Gastrocnemius medialis (tissue), 4 donors: ENCODE results near the gene SLC1A1. TPM values are rescaled to one million over a fixed set of nuclear protein-coding genes. Genes with fewer than 3 reads are reported as not detected.

ENCODE experiments used
- ATAC-seq, 2 donors: fragments of 150-250 bp; one replicate each; pipeline ENCODE4 v1.9.1; 2016
- DNase-seq, 2 donors: peaks; one replicate each; pipeline ENCODE4 v3.0.0-alpha.2; 2019
- H3K27ac ChIP-seq, 4 donors: fragments of 200-600 bp; sonication (generic); 1 replicate in 1 of 4; 2 replicates in 3 of 4; pipeline ENCODE4 v1.5.1; 2016 to 2018; ENCODE audit warnings: mild to moderate bottlenecking in 2 of 4, moderate library complexity in 1 of 4
- H3K27me3 ChIP-seq, 3 donors: fragments of 200-600 bp; sonication (generic) in 2 of 3; 1 replicate in 1 of 3; 2 replicates in 2 of 3; pipeline versions ENCODE4 v1.5.1 to v1.6.0; 2016 to 2019; ENCODE audit warnings: mild to moderate bottlenecking in 1 of 3, moderate library complexity in 1 of 3
- H3K36me3 ChIP-seq, 2 donors: fragments of 200-600 bp; sonication (generic) in 1 of 2; one replicate each; pipeline ENCODE4 v1.5.1; 2017 to 2018
- H3K4me1 ChIP-seq, 2 donors: fragments of 200-600 bp; sonication (generic) in 1 of 2; one replicate each; pipeline ENCODE4 v1.5.1; 2016 to 2017; ENCODE audit warnings: mild to moderate bottlenecking in 2 of 2
- H3K4me3 ChIP-seq, 4 donors: fragments of 200-600 bp; sonication (generic) in 3 of 4; 1 replicate in 1 of 4; 2 replicates in 3 of 4; pipeline ENCODE4 v1.5.1; 2016 to 2019; ENCODE audit warnings: mild to moderate bottlenecking in 2 of 4
- H3K9me3 ChIP-seq, 3 donors: fragments of 200-600 bp; sonication (generic) in 2 of 3; 1 replicate in 1 of 3; 2 replicates in 2 of 3; pipeline ENCODE4 v1.5.1; 2016 to 2019
- CTCF ChIP-seq, 5 experiments: fragments of 450-650 bp in 3 of 5; fragments of 200-600 bp in 2 of 5; sonication (generic) in 2 of 5; IDR thresholded peaks in 4 of 5; conservative IDR thresholded peaks in 1 of 5; 1 replicate in 4 of 5; 2 replicates in 1 of 5; pipeline ENCODE4 v1.5.1; 2016 to 2019; ENCODE audit warnings: antibody characterized with exemption in 5 of 5, mild to moderate bottlenecking in 3 of 5, moderate library complexity in 3 of 5
- POLR2A ChIP-seq, 2 donors: fragments of 450-650 bp; IDR thresholded peaks; one replicate each; pipeline ENCODE4 v1.6.1; 2017; ENCODE audit warnings: antibody characterized with exemption in 2 of 2, mild to moderate bottlenecking in 2 of 2, moderate library complexity in 2 of 2
- in situ Hi-C, 4 donors: fragments of 200-750 bp; cut with MboI; loops; one replicate each; pipeline versions ENCODE4 v1.15.0 to v1.8.0; 2017; ENCODE audit warnings: low sequenced_read_pairs in 4 of 4
- intact Hi-C: fragments of 100-400 bp; cut with DNase I; formaldehyde crosslinking; loops from one replicate; pipeline ENCODE4 v1.15.1; 2023; ENCODE audit warnings: low total_unique reads
- total RNA-seq, 4 donors: library from RNA; depleted of rRNA; stranded (reverse); fragments of >200 nt; gene quantifications; one replicate each; pipeline versions ENCODE4 v1.1.0 to v1.2.3, GENCODE V29; 2016

The SLC1A1 gene
- total RNA-seq, 4 donors from 2014 or later: 1.2 to 2.2 (median 1.6) TPM

- intact Hi-C loops: no loop called here
- Histone ChIP-seq H3K4me3 (no peak overlapping the region), H3K36me3 (no peaks in the 10 kb centered on the region), H3K27ac (peak overlapping the region in 1 of 4 donors; percentile 74), H3K27me3 (no peaks in the 10 kb centered on the region), H3K4me1 (peaks cover 17 to 21% of the 10 kb centered on the region in 2 donors), H3K9me3 (no peaks in the 10 kb centered on the region)
- no peak for TF ChIP-seq POLR2A (IDR thresholded peaks at IDR 0.05)
- TF ChIP-seq CTCF (IDR thresholded peaks at IDR 0.05 in 4 of 5, conservative IDR thresholded peaks at IDR 0.05 in 1 of 5): no peak
- ATAC-seq (no peak), DNase-seq (no peak)
- in situ Hi-C loops: no loop called here
Observed at GRCh38 chr9:4581035-4581760, 90.9 kb downstream of the SLC1A1 start.

- H3K27ac ChIP-seq: peak overlapping the region in 2 of 4 donors; percentile 68 to 74
- no peaks in the 10 kb centered on the region for H3K36me3 ChIP-seq
- TF ChIP-seq CTCF (IDR thresholded peaks at IDR 0.05 in 4 of 5, conservative IDR thresholded peaks at IDR 0.05 in 1 of 5): no peak
- TF ChIP-seq POLR2A (IDR thresholded peaks at IDR 0.05): no peak
- H3K4me1 ChIP-seq: peaks cover 17 to 20% of the 10 kb centered on the region in 2 donors
- ATAC-seq (peak in 1 of 2 donors; percentile 47), DNase-seq (no peak)
- in situ Hi-C loops: no loop called here
- H3K27me3 ChIP-seq: no peaks in the 10 kb centered on the region
- no peak overlapping the region for H3K4me3 ChIP-seq
- intact Hi-C loops: no loop called here
- H3K9me3 ChIP-seq: no peaks in the 10 kb centered on the region
Observed at GRCh38 chr9:4581861-4582565, 91.7 kb downstream of the SLC1A1 start.

- Histone ChIP-seq H3K4me1 (peaks cover 17 to 20% of the 10 kb centered on the region in 2 donors), H3K36me3 (no peaks in the 10 kb centered on the region), H3K27me3 (no peaks in the 10 kb centered on the region), H3K9me3 (no peaks in the 10 kb centered on the region), H3K4me3 (no peak overlapping the region), H3K27ac (peak overlapping the region; percentile 48 to 74 (median 68))
- TF ChIP-seq POLR2A (IDR thresholded peaks at IDR 0.05) (no peak), CTCF (IDR thresholded peaks at IDR 0.05 in 4 of 5, conservative IDR thresholded peaks at IDR 0.05 in 1 of 5) (no peak)
- in situ Hi-C loops: no loop called here
- DNase-seq (peak; percentile 22 to 54), ATAC-seq (peak; percentile 93 to 94)
- intact Hi-C loops: no loop called here
Observed at GRCh38 chr9:4583001-4583400, 92.7 kb downstream of the SLC1A1 start.

- intact Hi-C loops: no loop called here
Observed at GRCh38 chr9:4584636-4585035, 94.4 kb downstream of the SLC1A1 start.

More at GRCh38 chr9:4584636-4585035, 94.4 kb downstream of the SLC1A1 start:
- in situ Hi-C loops: no loop called here
- TF ChIP-seq POLR2A (IDR thresholded peaks at IDR 0.05) (no peak), CTCF (IDR thresholded peaks at IDR 0.05 in 4 of 5, conservative IDR thresholded peaks at IDR 0.05 in 1 of 5) (no peak)
- DNase-seq: no peak
- no peaks in the 10 kb centered on the region for H3K36me3 ChIP-seq
- no peaks in the 10 kb centered on the region for H3K27me3 ChIP-seq
- no peak overlapping the region for H3K27ac ChIP-seq
- H3K9me3 ChIP-seq: no peaks in the 10 kb centered on the region
- no peak for ATAC-seq
- H3K4me3 ChIP-seq: no peak overlapping the region
- H3K4me1 ChIP-seq: peaks cover 17 to 20% of the 10 kb centered on the region in 2 donors
